Hematopoietic multipotent progenitor cell treated with erythropoietin and hydrocortisone succinate and interleukin-3 and kit ligand, for 15 days (in vitro differentiated cells): Measurements from ENCODE around the gene CYB5B.
"Not testable (repeated sequence)": the region's sequence is repeated elsewhere in the genome, so short reads cannot be mapped to it uniquely, and the experiment has no call there.

Experiments
- DNase-seq: peaks from one replicate; pipeline ENCODE4 v3.0.0-alpha.2; 2015; ENCODE audit warnings: low spot score

CYB5B gene

GRCh38 chr16:69410219-69410990, 14.0 kb upstream of the CYB5B start:
- no peak for DNase-seq

GRCh38 chr16:69411064-69411985, 13.1 kb upstream of the CYB5B start:
- no peak for DNase-seq

GRCh38 chr16:69412287-69412686, 12.1 kb upstream of the CYB5B start:
- DNase-seq = no peak

- DNase-seq = no peak
Observed at GRCh38 chr16:69413045-69413664, 11.3 kb upstream of the CYB5B start.

- no peak for DNase-seq
Observed at GRCh38 chr16:69417520-69418199, 6.8 kb upstream of the CYB5B start.

- DNase-seq = no peak
Observed at GRCh38 chr16:69419956-69420355, 4.5 kb upstream of the CYB5B start.

GRCh38 chr16:69423189-69423588, 1.2 kb upstream of the CYB5B start:
- no peak for DNase-seq

GRCh38 chr16:69424935-69425784, 741 bp downstream of the CYB5B start:
- DNase-seq = no peak

- DNase-seq = no peak
Observed at GRCh38 chr16:69428652-69429051, 4.2 kb downstream of the CYB5B start.

- not testable (repeated sequence) for DNase-seq
Observed at GRCh38 chr16:69429058-69429640, 4.7 kb downstream of the CYB5B start.

- no peak for DNase-seq
Observed at GRCh38 chr16:69431948-69432468, 7.6 kb downstream of the CYB5B start.

GRCh38 chr16:69434066-69434465, 9.6 kb downstream of the CYB5B start:
- DNase-seq = no peak

- no peak for DNase-seq
Observed at GRCh38 chr16:69435977-69436820, 11.8 kb downstream of the CYB5B start.

GRCh38 chr16:69436896-69437295, 12.5 kb downstream of the CYB5B start:
- no peak for DNase-seq

GRCh38 chr16:69438465-69438864, 14.0 kb downstream of the CYB5B start:
- no peak for DNase-seq

GRCh38 chr16:69440250-69440649, 15.8 kb downstream of the CYB5B start:
- DNase-seq = no peak

GRCh38 chr16:69441030-69441429, 16.6 kb downstream of the CYB5B start:
- DNase-seq = not testable (repeated sequence)

- DNase-seq = peak; percentile 72
Observed at GRCh38 chr16:69443927-69444631, 19.7 kb downstream of the CYB5B start.
